ENCODE data around the gene EPN2.

DNA sequence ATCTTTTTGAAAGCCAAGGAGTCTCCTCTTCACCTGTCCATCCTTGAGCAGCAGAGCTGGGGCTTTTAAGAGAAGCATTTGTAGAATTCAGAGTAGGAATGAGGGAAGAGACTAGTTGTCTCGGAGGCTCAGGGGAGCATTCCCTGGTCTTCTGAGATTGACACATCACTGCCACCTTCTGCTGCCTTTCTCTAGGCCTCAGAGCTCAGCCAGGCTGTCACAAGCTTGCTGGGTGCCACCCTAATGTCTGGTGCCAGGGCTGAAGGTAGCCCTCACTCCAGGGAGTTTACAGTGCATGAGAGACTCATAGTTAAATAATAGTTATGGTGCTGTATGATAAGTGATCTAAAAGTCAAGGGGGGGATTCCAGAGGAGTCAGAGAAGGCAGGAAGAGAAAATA, 85.7 kb downstream of the EPN2 start:
- TF ChIP-seq, protein P1, sequence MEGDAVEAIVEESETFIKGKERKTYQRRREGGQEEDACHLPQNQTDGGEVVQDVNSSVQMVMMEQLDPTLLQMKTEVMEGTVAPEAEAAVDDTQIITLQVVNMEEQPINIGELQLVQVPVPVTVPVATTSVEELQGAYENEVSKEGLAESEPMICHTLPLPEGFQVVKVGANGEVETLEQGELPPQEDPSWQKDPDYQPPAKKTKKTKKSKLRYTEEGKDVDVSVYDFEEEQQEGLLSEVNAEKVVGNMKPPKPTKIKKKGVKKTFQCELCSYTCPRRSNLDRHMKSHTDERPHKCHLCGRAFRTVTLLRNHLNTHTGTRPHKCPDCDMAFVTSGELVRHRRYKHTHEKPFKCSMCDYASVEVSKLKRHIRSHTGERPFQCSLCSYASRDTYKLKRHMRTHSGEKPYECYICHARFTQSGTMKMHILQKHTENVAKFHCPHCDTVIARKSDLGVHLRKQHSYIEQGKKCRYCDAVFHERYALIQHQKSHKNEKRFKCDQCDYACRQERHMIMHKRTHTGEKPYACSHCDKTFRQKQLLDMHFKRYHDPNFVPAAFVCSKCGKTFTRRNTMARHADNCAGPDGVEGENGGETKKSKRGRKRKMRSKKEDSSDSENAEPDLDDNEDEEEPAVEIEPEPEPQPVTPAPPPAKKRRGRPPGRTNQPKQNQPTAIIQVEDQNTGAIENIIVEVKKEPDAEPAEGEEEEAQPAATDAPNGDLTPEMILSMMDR (IDR thresholded peaks at IDR 0.05), result no peak
- TF ChIP-seq POLR2A (IDR thresholded peaks at IDR 0.05), result no peak
